Large intestine (tissue), 3 donors: ENCODE data around the gene AMY1B. TPM values are rescaled to one million over a fixed set of nuclear protein-coding genes. Genes with fewer than 3 reads are reported as not detected.
"Not testable (repeated sequence)": the region's sequence is repeated elsewhere in the genome, so short reads cannot be mapped to it uniquely, and the experiment has no call there.

Experiments
- DNase-seq, 2 donors: peaks; one replicate each; pipeline versions ENCODE4 v3.0.0 to v3.0.0-alpha.2; 2013
- H3K27ac ChIP-seq: one replicate; pipeline ENCODE4 v1.5.1; 2013; ENCODE audit warnings: low read length
- H3K27me3 ChIP-seq: 2 replicates; pipeline ENCODE4 v1.6.1; 2013; ENCODE audit warnings: low read length; ENCODE audit not compliant: control insufficient read depth, insufficient read depth
- H3K36me3 ChIP-seq: 2 replicates; pipeline ENCODE4 v1.6.1; 2013; ENCODE audit warnings: low read length; ENCODE audit not compliant: control insufficient read depth, insufficient read depth
- H3K4me1 ChIP-seq: one replicate; pipeline ENCODE4 v1.6.1; 2013; ENCODE audit warnings: low read length; ENCODE audit not compliant: control insufficient read depth, insufficient read depth
- H3K4me3 ChIP-seq: one replicate; pipeline ENCODE4 v1.5.1; 2013; ENCODE audit warnings: low read length
- H3K9me3 ChIP-seq: one replicate; pipeline ENCODE4 v1.6.1; 2013; ENCODE audit warnings: mild to moderate bottlenecking, low read depth, low read length, moderate library complexity; ENCODE audit not compliant: control insufficient read depth
- WGBS: methylation state at CpG from one replicate; pipeline ENCODE4 v1.1.5; 2013; ENCODE audit warnings: low lambda C conversion rate; ENCODE audit not compliant: insufficient coverage; 5-methylcytosine and 5-hydroxymethylcytosine counted together
- polyA plus RNA-seq: library from polyadenylated mRNA; unstranded; fragments of 120-200 nt; gene quantifications from one replicate; pipeline ENCODE4 v1.2.1, GENCODE V29; 2013

AMY1B gene
- polyA plus RNA-seq, 1 donor, result not detected

DNA sequence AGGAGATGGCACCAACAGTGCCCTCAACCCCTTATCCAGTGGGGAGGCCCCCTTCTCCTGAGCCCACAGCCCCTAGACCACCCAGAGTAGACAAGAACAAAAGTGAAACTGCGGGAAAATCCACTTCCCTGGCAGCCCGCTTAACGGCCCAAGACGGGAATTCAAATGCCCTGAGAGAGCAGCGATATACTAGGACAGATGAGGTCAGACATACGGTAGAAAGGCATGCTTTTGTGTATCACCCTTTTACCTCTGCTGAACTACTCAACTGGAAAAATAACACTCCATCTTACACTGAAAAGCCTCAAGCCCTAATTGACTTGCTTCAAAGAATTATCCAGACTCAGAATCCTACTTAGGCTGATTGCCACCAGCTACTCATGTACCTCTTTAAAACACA lies 1.4 kb upstream of the AMY1B start:
- not testable (repeated sequence) for H3K4me1 ChIP-seq, H3K27me3 ChIP-seq, H3K36me3 ChIP-seq, H3K9me3 ChIP-seq, DNase-seq, H3K4me3 ChIP-seq, H3K27ac ChIP-seq
- no CpG with 5 or more reads among the region's 6 CpGs for WGBS

DNA sequence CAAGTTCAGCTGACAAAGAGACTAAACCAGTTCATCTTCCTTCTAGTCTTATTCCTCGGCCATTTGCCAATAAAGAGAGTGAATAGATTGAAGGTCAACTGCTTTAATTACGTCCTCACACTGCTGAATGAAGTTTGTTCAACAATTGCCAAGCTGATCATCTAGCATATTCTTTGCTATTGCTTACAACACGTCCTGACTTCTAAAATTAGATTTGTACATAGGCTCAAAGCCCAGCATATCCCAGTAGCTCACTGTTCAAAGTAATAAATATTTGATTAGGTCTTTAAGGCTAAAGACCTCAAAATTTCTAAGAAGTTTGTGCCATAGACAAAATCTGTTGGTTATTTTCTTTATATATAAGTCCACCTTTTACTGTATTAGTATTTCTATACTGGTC lies 19.7 kb downstream of the AMY1B start:
- H3K9me3 ChIP-seq, H3K27me3 ChIP-seq, H3K4me3 ChIP-seq, DNase-seq, H3K36me3 ChIP-seq, H3K4me1 ChIP-seq, H3K27ac ChIP-seq: not testable (repeated sequence)
- WGBS, result no CpG with 5 or more reads among the region's 3 CpGs

DNA sequence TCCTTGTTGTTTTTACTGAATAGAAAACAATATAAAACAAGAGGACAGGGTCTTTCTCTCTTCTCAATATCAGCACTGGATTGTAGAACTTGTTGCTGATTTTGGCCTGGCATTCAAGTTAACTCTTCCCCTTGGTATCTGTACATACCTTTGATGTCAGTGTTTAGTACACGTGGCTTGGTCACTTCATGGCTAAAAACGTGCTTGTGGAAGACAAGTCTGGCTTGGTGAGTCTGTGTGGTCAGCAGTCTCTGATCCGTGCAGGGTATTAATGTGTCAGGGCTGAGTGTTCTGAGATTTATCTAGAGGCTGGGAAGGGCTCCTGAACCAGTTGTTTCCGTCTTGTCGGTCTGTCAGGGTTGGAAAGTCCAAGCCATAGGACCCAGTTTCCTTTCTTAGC lies 40.5 kb downstream of the AMY1B start, which contains the start of gene AMY1A:
AMY1A (plus strand) TSS at position 301 of the 400 bp plus-strand sequence. CDS start 571 bp downstream, outside the sequence.
- not testable (repeated sequence) for H3K4me3 ChIP-seq, H3K9me3 ChIP-seq, H3K4me1 ChIP-seq, H3K36me3 ChIP-seq, H3K27me3 ChIP-seq, DNase-seq, H3K27ac ChIP-seq
- no CpG with 5 or more reads among the region's 5 CpGs for WGBS

DNA sequence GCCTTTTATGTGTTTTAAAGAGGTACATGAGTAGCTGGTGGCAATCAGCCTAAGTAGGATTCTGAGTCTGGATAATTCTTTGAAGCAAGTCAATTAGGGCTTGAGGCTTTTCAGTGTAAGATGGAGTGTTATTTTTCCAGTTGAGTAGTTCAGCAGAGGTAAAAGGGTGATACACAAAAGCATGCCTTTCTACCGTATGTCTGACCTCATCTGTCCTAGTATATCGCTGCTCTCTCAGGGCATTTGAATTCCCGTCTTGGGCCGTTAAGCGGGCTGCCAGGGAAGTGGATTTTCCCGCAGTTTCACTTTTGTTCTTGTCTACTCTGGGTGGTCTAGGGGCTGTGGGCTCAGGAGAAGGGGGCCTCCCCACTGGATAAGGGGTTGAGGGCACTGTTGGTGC lies 41.9 kb downstream of the AMY1B start:
- H3K4me3 ChIP-seq, H3K27ac ChIP-seq, H3K9me3 ChIP-seq, H3K36me3 ChIP-seq, H3K27me3 ChIP-seq, DNase-seq, H3K4me1 ChIP-seq: not testable (repeated sequence)
- WGBS, result no CpG with 5 or more reads among the region's 6 CpGs

DNA sequence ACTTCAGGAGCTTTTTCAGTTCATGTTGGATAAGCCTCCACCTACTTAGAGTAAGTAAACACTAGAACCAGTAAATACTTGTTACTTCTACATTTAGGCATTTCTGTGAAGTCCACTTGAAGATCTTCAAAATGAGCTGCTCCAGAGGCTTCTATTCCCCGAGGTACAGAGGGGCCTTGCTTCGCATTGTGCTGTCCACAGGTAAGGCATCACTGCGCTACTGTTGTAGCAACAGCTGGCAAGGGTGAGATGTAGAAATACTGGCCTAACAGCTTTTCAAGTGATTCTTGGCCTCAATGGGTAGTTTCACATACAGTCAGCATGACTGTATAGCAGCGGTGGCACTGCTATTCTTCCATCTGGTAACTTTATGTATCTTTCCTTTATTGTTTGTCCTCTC lies 45.1 kb downstream of the AMY1B start:
- not testable (repeated sequence) for H3K27ac ChIP-seq, H3K4me1 ChIP-seq, DNase-seq, H3K36me3 ChIP-seq, H3K27me3 ChIP-seq, H3K9me3 ChIP-seq, H3K4me3 ChIP-seq
- no CpG with 5 or more reads among the region's 4 CpGs for WGBS

DNA sequence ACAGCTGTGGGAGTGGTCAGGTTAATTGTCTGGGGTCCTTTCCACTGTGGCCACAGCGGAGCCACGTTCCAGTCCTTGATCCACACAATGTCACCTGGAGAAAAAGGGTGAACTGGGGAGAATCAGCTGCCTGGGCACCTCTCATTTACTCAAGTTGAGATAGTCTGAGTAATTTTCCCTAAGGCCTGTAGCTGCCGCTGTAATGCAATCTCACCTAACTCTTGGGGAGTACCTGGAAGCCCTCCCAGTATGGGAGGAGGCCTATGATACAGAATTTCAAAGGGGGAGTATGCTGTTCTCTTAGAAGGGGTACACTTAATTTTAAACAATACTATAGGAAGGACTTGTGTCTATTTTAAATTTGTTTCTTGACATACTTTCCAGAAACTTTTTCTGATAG lies 45.7 kb downstream of the AMY1B start:
- not testable (repeated sequence) for H3K27ac ChIP-seq, DNase-seq, H3K27me3 ChIP-seq, H3K36me3 ChIP-seq, H3K9me3 ChIP-seq, H3K4me1 ChIP-seq, H3K4me3 ChIP-seq
- WGBS, result no CpG with 5 or more reads among the region's 3 CpGs

DNA sequence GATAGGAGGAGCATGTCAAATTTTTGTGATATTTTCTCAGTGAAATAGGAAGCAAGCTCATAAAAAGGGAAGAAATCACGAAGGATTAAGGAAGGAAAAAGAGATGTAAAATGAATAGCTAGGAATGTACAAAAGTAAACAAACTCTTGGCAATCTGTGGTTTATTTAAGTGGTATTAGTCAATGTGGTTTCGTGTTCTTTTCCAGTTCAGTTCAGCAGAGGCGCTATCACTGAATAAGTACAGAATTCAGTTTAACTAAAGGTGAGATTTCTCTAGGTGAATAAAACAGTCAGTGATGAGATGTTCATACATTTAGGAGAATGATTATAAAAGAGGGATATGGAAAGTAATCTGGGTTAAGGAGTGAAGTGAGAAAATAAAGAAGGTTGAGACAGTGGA lies 52.1 kb downstream of the AMY1B start:
- DNase-seq, result not testable (repeated sequence)

DNA sequence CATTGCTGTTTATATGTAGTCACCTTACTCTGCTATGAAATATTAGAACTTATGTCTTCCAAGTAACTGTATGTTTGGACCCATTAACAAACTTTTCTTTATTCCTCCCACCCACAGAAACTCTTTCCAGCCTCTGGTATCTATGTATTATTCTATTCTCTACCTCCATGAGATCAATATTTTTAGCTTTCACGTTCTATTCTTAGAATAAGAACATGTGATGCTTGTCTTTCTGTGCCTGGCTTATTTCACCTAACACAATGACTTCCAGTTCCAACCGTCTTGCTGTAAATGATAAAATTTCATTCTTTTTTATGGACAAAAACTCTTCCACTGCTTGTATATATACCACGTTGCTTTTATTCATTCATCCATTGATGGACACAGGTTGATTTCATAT lies 54.8 kb downstream of the AMY1B start:
- no CpG with 5 or more reads among the region's 3 CpGs for WGBS

More for the DNA sequence above, 52.1 kb downstream of the AMY1B start:
- H3K4me3 ChIP-seq, H3K9me3 ChIP-seq, H3K4me1 ChIP-seq, H3K27me3 ChIP-seq, H3K36me3 ChIP-seq, H3K27ac ChIP-seq: not testable (repeated sequence)
- no CpG with 5 or more reads among the region's 3 CpGs for WGBS

More for the DNA sequence above, 54.8 kb downstream of the AMY1B start:
- not testable (repeated sequence) for H3K4me1 ChIP-seq, H3K4me3 ChIP-seq, DNase-seq, H3K27me3 ChIP-seq, H3K27ac ChIP-seq, H3K36me3 ChIP-seq, H3K9me3 ChIP-seq

Other genes with a start within 250 kb of the AMY1B start
- 54.3 TPM for gene RNPC3, start 170.5 kb downstream of the AMY1B start, polyA plus RNA-seq
- 32.3 TPM for gene AMY2B, start 124.6 kb downstream of the AMY1B start, polyA plus RNA-seq
- gene AMY2A, start 78.8 kb downstream of the AMY1B start, polyA plus RNA-seq, result not detected
- not detected for gene AMY1A, start 40.5 kb downstream of the AMY1B start, polyA plus RNA-seq
- not detected for gene AMY1C, start 53.7 kb upstream of the AMY1B start, polyA plus RNA-seq